Lower leg skin (tissue), 3 donors: ENCODE results near the gene FRS2.

Experiments
- POLR2A ChIP-seq, 2 donors: fragments of 450-650 bp; IDR thresholded peaks; one replicate each; pipeline ENCODE4 v1.6.1; 2016 to 2017; ENCODE audit warnings: antibody characterized with exemption in 2 of 2, mild to moderate bottlenecking in 1 of 2, moderate library complexity in 1 of 2
- TF ChIP-seq, protein P1 (sequence below), 3 donors: fragments of 450-650 bp; IDR thresholded peaks; one replicate each; pipeline ENCODE4 v1.5.1; 2016; ENCODE audit warnings: antibody characterized with exemption in 3 of 3, mild to moderate bottlenecking in 3 of 3, moderate library complexity in 2 of 3

- TF ChIP-seq, protein P1, sequence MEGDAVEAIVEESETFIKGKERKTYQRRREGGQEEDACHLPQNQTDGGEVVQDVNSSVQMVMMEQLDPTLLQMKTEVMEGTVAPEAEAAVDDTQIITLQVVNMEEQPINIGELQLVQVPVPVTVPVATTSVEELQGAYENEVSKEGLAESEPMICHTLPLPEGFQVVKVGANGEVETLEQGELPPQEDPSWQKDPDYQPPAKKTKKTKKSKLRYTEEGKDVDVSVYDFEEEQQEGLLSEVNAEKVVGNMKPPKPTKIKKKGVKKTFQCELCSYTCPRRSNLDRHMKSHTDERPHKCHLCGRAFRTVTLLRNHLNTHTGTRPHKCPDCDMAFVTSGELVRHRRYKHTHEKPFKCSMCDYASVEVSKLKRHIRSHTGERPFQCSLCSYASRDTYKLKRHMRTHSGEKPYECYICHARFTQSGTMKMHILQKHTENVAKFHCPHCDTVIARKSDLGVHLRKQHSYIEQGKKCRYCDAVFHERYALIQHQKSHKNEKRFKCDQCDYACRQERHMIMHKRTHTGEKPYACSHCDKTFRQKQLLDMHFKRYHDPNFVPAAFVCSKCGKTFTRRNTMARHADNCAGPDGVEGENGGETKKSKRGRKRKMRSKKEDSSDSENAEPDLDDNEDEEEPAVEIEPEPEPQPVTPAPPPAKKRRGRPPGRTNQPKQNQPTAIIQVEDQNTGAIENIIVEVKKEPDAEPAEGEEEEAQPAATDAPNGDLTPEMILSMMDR (IDR thresholded peaks at IDR 0.05) = no peak
- no peak for TF ChIP-seq POLR2A (IDR thresholded peaks at IDR 0.05)
Observed at GRCh38 chr12:69569236-69569635, 99.0 kb downstream of the FRS2 start.
